ENCODE results near the gene KRTAP4-2. TPM values are rescaled to one million over a fixed set of nuclear protein-coding genes. Genes with fewer than 3 reads are reported as not detected.

KRTAP4-2 gene
- total RNA-seq, 1 experiment from 2014 or later = not detected

- POLR2A ChIA-PET = no interaction called here
- H3K4me2 ChIP-seq (ENCODE audit: low read length) = no peak overlapping the region
Measured at GRCh38 chr17:41176744-41177387, 1.2 kb downstream of the KRTAP4-2 start.

More at GRCh38 chr17:41176744-41177387, 1.2 kb downstream of the KRTAP4-2 start:
- Histone ChIP-seq H3K27ac (ENCODE audit: low read depth, low read length) (no peak overlapping the region), H3K4me3 (replicated peaks in 1 of 2; ENCODE audit: low read depth in 1 of 2, low read length in 2 of 2) (no peak overlapping the region), H3K9me3 (ENCODE audit: control insufficient read depth in 1 of 2, insufficient read depth in 1 of 2, low read depth in 1 of 2, low read length in 2 of 2) (no peaks in the 10 kb centered on the region; a peak in 1 of 4 replicates), H2AFZ (ENCODE audit: low read depth, low read length, poor library complexity, severe bottlenecking) (no peak overlapping the region), H3K4me1 (ENCODE audit: control insufficient read depth in 1 of 2, insufficient read depth in 2 of 2, low read length in 2 of 2) (no peaks in the 10 kb centered on the region), H3K36me3 (ENCODE audit: control insufficient read depth in 1 of 2, insufficient read depth in 2 of 2, low read length in 2 of 2) (no peaks in the 10 kb centered on the region), H3K27me3 (ENCODE audit: insufficient read depth, low read length) (no peaks in the 10 kb centered on the region), H3K79me2 (ENCODE audit: insufficient read depth, low read length) (no peaks in the 10 kb centered on the region), H3K9me2 (ENCODE audit: insufficient read depth) (no peaks in the 10 kb centered on the region), H4K20me1 (ENCODE audit: insufficient read depth) (no peaks in the 10 kb centered on the region), H3K9ac (ENCODE audit: low read length) (no peak overlapping the region)
- ChIA-PET CTCF (no interaction called here), RAD21 (ENCODE audit: low non-redundant PET in 1 of 2, low total read pairs in 2 of 2, uncharacterized antibody in 2 of 2, unreplicated experiment in 2 of 2) (no interaction called here)
- intact Hi-C loops (cut with micrococcal nuclease) = no loop called here
- TF ChIP-seq EZH2 (IDR thresholded peaks at IDR 0.05) (no peak), ZNF274 (IDR thresholded peaks at IDR 0.05; ENCODE audit: low read depth, low read length) (no peak), REST (IDR thresholded peaks at IDR 0.05; ENCODE audit: low read depth) (no peak), POLR2A (IDR thresholded peaks at IDR 0.05; ENCODE audit: borderline replicate concordance, extremely low read depth, insufficient read depth, insufficient read length) (no peak)
- no peak for ATAC-seq
- no peak for DNase-seq (ENCODE audit: low read depth, low spot score)
- no TSS peak for BruUV-seq (replicated peaks)
